GM12873 (cell line): ENCODE measurements around the gene GBX2.

Source experiments
- TF ChIP-seq, protein P1 (sequence below): IDR thresholded peaks from 2 replicates; pipeline ENCODE4 v1.5.1; 2012; ENCODE audit warnings: low read depth, mild to moderate bottlenecking, moderate library complexity, low read length, control low read depth; ENCODE audit not compliant: insufficient read depth; ENCODE audit errors: missing control alignments

The GBX2 gene

DNA sequence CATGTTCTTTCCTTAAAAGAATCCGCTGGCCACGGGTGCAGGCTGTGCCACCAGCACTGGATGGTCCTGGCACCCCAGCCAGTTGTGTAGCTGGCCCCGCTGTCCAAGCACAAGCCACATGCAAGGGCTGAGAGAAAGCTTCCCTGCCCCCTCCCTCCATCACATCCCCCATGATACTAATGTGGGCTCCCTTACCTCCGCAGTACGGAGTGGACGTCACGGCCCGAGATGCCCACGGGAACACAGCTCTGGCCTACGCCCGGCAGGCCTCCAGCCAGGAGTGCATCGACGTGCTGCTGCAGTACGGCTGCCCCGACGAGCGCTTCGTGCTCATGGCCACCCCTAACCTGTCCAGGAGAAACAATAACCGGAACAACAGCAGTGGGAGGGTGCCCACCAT is 44.5 kb downstream of the GBX2 start:
- TF ChIP-seq, protein P1, sequence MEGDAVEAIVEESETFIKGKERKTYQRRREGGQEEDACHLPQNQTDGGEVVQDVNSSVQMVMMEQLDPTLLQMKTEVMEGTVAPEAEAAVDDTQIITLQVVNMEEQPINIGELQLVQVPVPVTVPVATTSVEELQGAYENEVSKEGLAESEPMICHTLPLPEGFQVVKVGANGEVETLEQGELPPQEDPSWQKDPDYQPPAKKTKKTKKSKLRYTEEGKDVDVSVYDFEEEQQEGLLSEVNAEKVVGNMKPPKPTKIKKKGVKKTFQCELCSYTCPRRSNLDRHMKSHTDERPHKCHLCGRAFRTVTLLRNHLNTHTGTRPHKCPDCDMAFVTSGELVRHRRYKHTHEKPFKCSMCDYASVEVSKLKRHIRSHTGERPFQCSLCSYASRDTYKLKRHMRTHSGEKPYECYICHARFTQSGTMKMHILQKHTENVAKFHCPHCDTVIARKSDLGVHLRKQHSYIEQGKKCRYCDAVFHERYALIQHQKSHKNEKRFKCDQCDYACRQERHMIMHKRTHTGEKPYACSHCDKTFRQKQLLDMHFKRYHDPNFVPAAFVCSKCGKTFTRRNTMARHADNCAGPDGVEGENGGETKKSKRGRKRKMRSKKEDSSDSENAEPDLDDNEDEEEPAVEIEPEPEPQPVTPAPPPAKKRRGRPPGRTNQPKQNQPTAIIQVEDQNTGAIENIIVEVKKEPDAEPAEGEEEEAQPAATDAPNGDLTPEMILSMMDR = no peak

DNA sequence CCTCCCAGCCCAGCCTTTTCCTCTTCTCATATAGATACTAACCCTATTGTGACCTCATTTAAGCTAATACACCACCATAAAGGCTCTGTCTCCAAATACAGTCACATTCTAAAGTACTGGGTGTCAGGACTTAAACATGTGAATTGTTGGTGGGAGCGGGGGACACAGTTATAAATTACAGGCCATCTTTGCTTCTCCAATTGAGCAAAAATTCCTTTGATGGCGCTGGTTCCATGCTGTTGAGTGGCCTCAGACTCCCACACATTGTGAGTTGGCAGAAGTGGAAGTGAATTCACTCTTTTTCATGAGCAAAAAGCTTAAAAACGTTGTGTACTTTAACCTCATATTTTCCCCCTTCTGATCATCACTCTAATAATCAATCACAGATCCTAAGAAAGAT is 46.0 kb downstream of the GBX2 start:
- TF ChIP-seq, protein P1 = no peak

DNA sequence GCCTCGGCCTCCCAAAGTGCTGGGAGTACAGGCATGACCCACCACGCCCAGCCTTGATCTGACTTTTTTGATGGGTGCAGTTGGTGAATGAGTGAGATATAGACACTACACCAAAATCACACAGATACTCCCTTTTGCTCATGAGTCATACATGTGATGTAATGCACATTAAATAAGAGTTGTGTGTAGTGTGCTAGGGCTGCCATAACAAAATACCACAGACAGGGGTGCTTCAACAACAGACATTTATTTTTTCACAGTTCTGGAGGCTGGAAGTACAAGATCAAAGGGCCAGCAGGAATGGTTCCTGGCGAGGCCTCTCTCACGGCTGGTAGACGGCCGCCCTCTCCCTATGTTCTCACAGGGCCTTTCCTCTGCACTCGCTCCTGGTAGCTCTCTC is 46.6 kb downstream of the GBX2 start:
- TF ChIP-seq, protein P1 = no peak

DNA sequence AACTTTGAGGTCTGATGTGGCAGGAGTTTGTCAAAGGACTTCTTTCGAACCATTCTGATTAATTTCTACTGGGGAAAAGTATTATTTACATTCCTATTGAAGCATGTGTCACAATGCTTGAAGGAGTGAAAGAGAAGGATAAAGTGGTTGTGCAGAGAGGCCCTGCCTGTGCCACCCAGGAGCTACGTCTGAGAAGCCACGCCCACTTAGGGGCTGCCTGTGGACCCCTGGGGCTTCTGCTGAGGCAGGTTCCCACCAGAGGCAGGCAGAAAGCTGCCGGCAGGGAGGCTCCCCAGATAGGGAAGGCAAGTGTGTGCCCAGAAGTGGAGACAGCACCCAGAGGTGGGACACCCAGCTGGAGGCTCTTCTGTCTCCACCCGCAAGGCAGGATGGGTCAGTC is 47.4 kb downstream of the GBX2 start:
- TF ChIP-seq, protein P1 = no peak

DNA sequence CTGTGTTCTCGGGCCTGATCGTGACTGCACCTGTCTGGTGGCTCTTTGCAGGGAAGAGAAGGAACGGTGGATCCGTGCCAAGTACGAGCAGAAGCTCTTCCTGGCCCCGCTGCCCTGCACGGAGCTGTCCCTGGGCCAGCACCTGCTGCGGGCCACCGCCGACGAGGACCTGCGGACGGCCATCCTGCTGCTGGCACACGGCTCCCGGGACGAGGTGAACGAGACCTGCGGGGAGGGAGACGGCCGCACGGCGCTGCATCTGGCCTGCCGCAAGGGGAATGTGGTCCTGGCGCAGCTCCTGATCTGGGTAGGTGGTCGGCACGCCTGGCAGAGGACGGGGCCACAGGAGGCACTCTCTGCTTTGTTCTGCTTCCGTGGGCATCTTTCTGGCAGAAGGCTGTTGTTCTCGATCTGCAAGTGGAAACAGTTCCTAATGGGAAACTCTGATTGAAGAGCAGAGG is 48.0 kb downstream of the GBX2 start:
- TF ChIP-seq, protein P1 = no peak

DNA sequence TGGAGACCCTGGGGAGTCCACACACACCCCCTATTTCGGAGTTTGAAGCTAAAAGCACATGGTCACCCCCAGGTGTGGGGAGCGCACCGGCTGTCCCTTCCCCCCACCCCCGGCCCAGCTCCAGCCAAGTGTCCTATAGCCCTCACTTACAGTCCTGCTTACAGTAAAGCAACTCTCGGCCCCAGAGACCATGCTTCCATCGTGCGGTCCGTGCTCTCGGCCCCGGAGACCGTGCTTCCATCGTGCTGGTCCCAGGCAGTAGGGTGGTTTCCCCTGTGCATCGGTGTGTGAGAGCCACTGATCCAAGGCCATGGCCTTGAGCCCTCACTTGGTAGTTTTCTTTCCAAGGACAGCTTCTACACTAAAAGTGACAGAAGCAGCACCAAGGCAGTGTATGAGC is 48.7 kb downstream of the GBX2 start:
- TF ChIP-seq, protein P1 = no peak

DNA sequence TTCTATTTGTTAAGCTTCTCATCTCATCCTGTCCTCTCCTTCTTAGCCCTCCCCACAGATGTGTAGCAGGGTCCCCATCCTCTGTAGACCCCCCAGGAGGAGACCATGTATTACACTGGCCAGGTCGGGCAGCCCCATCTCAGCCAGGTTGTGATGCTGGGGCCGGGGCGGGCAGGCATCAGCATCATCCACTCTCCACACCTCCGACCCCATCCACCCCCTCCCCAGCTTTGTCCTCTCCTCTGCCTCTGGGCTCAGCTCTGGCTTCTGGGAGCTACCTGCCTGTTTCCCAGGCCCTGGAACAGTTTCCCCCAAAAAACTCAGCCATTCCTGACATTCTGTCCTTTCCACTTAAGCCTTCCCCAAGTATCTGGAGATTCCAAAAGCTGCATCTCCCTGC is 49.2 kb downstream of the GBX2 start:
- TF ChIP-seq, protein P1 = no peak
